ENCODE results near the gene S100A7. TPM values are rescaled to one million over a fixed set of nuclear protein-coding genes. Genes with fewer than 3 reads are reported as not detected.

Gene S100A7
- total and polyA plus RNA-seq, 9 of the 15 experiments (the other 6 are each of a cell fraction or from before 2014, with no cell fraction given) = not detected

- TF ChIP-seq ZNF592 (IDR thresholded peaks at IDR 0.05) (no peak), XRCC4 (IDR thresholded peaks at IDR 0.05; ENCODE audit: extremely low read depth, insufficient read depth, insufficient read length) (no peak), ZNF280A (IDR thresholded peaks at IDR 0.05; ENCODE audit: low read depth, partially characterized antibody) (no peak), DDX20 (tag; IDR thresholded peaks at IDR 0.05; ENCODE audit: low read depth) (no peak), SMARCA4 (IDR thresholded peaks at IDR 0.05) (peak; percentile 95), ZNF140 (CRISPR knock-in tag; IDR thresholded peaks at IDR 0.05) (no peak), TRIM28 (IDR thresholded peaks at IDR 0.05) (no peak), HMGN3 (IDR thresholded peaks at IDR 0.05; ENCODE audit: borderline replicate concordance, extremely low read depth, insufficient read length, low read depth, low read length) (no peak), ZNF699 (CRISPR knock-in tag; IDR thresholded peaks at IDR 0.05; ENCODE audit: insufficient replicate concordance) (no peak), CBX2 (IDR thresholded peaks at IDR 0.05; ENCODE audit: insufficient read depth, low read length, poor library complexity, severe bottlenecking) (no peak), ZNF277 (CRISPR knock-in tag; IDR thresholded peaks at IDR 0.05; ENCODE audit: borderline replicate concordance) (no peak), MAFG (tag; conservative IDR thresholded peaks at IDR 0.05) (no peak), ASH1L (IDR thresholded peaks at IDR 0.05; ENCODE audit: borderline replicate concordance, low read depth, partially characterized antibody) (no peak), NCOA2 (IDR thresholded peaks at IDR 0.05; ENCODE audit: partially characterized antibody in 2 of 2) (no peak), HES1 (IDR thresholded peaks at IDR 0.05; ENCODE audit: low read depth) (peak; percentile 91), ARNT (IDR thresholded peaks at IDR 0.05) (peak; percentile 56 to 63; a peak in 1 of 4 replicates), THRAP3 (IDR thresholded peaks at IDR 0.05; ENCODE audit: borderline replicate concordance) (no peak)
Measured at GRCh38 chr1:153432874-153433681, 27.4 kb downstream of the S100A7 start (continued).

All from K562 (cell line).